Ovary (tissue), 9 donors: ENCODE measurements around the gene ACKR2. TPM values are rescaled to one million over a fixed set of nuclear protein-coding genes. Genes with fewer than 3 reads are reported as not detected.
A peak's percentile ranks its signal among the peaks of the same experiment; 100 is the strongest.

Experiments used
- DNase-seq, 5 donors: peaks; one replicate each; pipeline ENCODE4 v3.0.0-alpha.2; 2019 to 2020
- H3K27ac ChIP-seq, 2 donors: fragments of 200-600 bp; one replicate each; pipeline versions ENCODE4 v1.5.1 to v1.8.0; 2019 to 2022
- H3K27me3 ChIP-seq: fragments of 200-600 bp; one replicate; pipeline ENCODE4 v1.8.0; 2022
- H3K36me3 ChIP-seq: fragments of 200-600 bp; sonication (generic); one replicate; pipeline ENCODE4 v1.5.1; 2019
- H3K4me1 ChIP-seq: one replicate; pipeline ENCODE4 v1.8.1; 2013; ENCODE audit warnings: mild to moderate bottlenecking, moderate library complexity; ENCODE audit not compliant: insufficient read depth
- H3K4me3 ChIP-seq: fragments of 200-600 bp; sonication (generic); one replicate; pipeline ENCODE4 v1.5.1; 2017
- H3K9me3 ChIP-seq, 2 donors: fragments of 200-600 bp in 1 of 2; sonication (generic) in 1 of 2; one replicate each; pipeline versions ENCODE4 v1.5.1 to v1.8.1; 2013 to 2019; ENCODE audit warnings: mild to moderate bottlenecking in 1 of 2, moderate library complexity in 1 of 2
- EP300 ChIP-seq: sonication (generic); formaldehyde crosslinking; IDR thresholded peaks from one replicate; pipeline ENCODE4 v1.6.1; 2017; ENCODE audit warnings: antibody characterized with exemption
- POLR2A ChIP-seq: fragments of 450-650 bp; IDR thresholded peaks from one replicate; pipeline ENCODE4 v1.6.1; 2017; ENCODE audit warnings: antibody characterized with exemption, mild to moderate bottlenecking, moderate library complexity
- WGBS, 3 donors: extraction: QIAGEN DNeasy Blood & Tissue Kit in 1 of 3; methylation state at CpG; one replicate each; pipeline versions ENCODE4 v1.1.5 to v1.1.7; 2013 to 2017; 5-methylcytosine and 5-hydroxymethylcytosine counted together
- intact Hi-C, 4 donors: fragments of 100-400 bp; cut with DNase I; formaldehyde crosslinking; loops; one replicate each; pipeline versions ENCODE4 v1.11.0 to v1.15.1; 2022 to 2023
- polyA plus RNA-seq, 2 donors: library from polyadenylated mRNA; stranded (reverse); fragments of 200-250 nt in 1 of 2; fragments of 350-450 nt in 1 of 2; fragmentation: Illumina TruSeq in 1 of 2; extraction: RNeasy Lipid Tissue Mini Kit (QIAGEN cat#74804) in 1 of 2; gene quantifications; one replicate each; pipeline ENCODE4 v1.2.3, GENCODE V29; 2013 to 2014
- total RNA-seq, 7 donors: library from RNA; depleted of rRNA in 2 of 7; stranded (reverse); fragments of >200 nt in 2 of 7; fragmentation: NEBNext Ultra II Directional in 3 of 7; extraction: Animal tissue kit (Norgen Biotek cat#: 25700) in 3 of 7; gene quantifications; one replicate each; pipeline versions ENCODE4 v1.1.0 to v1.2.4, GENCODE V29; 2016 to 2023
- TF ChIP-seq, protein P1 (sequence below), 3 donors: fragments of 450-650 bp in 2 of 3; fragments of 200-600 bp in 1 of 3; IDR thresholded peaks; one replicate each; pipeline versions ENCODE4 v1.5.1 to v1.8.0; 2016 to 2022; ENCODE audit warnings: antibody characterized with exemption in 3 of 3, mild to moderate bottlenecking in 1 of 3
- donor health status: DM: no; HTN: no; CAD: no; lungs with moderate emphysema.
- donor health status: DM: no; HTN: no; CAD: no.
- donor health status: Bipolar disorder and iron deficiency.
- donor health status: DM: yes; HTN: yes; CAD: no.
- donor health status: DM: no; HTN: no; CAD: no.
- donor health status: DM: yes; HTN: yes; CAD: no.

Gene ACKR2
- total and polyA plus RNA-seq, 9 donors = 0.33 to 4.4 (median 1.0) TPM

DNA sequence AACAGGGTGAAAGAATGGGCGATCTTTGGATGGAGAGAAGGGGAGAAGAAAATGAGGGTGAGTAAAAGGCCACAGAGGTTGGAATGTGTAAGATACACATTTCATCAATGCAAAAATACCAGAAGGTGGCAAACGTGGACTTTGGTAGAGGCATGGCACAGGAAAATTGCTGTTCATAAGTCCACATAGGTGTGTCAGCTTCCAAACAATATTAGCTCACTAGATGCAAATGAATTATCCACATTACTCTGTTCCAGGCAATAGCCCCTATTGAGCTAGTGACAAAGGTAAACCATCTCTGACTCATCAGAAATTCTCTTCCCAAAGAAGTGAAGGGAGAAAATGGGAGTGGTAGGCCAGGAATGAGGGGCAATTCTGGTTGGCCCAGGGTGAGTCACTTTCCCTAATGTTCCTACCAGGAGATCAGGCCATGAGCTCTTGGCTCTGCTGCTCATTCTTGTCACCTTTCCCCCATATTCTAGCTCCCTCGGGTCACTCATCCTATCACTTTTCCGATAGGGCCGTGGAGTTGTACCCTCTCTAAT is 19.9 kb downstream of the ACKR2 start:
- WGBS, 3 donors = 87 to 91% (median 90%) methylated on average over 5 of the region's 5 CpGs
- no peak overlapping the region for H3K27ac ChIP-seq
- no peaks in the 10 kb centered on the region for H3K36me3 ChIP-seq
- intact Hi-C loops = no loop called here
- H3K4me3 ChIP-seq = no peak overlapping the region
- H3K27me3 ChIP-seq = no peaks in the 10 kb centered on the region
- no peaks in the 10 kb centered on the region for H3K4me1 ChIP-seq
- H3K9me3 ChIP-seq = no peaks in the 10 kb centered on the region
- TF ChIP-seq EP300 = no peak
- TF ChIP-seq POLR2A = no peak
- TF ChIP-seq, protein P1, sequence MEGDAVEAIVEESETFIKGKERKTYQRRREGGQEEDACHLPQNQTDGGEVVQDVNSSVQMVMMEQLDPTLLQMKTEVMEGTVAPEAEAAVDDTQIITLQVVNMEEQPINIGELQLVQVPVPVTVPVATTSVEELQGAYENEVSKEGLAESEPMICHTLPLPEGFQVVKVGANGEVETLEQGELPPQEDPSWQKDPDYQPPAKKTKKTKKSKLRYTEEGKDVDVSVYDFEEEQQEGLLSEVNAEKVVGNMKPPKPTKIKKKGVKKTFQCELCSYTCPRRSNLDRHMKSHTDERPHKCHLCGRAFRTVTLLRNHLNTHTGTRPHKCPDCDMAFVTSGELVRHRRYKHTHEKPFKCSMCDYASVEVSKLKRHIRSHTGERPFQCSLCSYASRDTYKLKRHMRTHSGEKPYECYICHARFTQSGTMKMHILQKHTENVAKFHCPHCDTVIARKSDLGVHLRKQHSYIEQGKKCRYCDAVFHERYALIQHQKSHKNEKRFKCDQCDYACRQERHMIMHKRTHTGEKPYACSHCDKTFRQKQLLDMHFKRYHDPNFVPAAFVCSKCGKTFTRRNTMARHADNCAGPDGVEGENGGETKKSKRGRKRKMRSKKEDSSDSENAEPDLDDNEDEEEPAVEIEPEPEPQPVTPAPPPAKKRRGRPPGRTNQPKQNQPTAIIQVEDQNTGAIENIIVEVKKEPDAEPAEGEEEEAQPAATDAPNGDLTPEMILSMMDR (IDR thresholded peaks at IDR 0.05) = no peak
- no peak for DNase-seq

DNA sequence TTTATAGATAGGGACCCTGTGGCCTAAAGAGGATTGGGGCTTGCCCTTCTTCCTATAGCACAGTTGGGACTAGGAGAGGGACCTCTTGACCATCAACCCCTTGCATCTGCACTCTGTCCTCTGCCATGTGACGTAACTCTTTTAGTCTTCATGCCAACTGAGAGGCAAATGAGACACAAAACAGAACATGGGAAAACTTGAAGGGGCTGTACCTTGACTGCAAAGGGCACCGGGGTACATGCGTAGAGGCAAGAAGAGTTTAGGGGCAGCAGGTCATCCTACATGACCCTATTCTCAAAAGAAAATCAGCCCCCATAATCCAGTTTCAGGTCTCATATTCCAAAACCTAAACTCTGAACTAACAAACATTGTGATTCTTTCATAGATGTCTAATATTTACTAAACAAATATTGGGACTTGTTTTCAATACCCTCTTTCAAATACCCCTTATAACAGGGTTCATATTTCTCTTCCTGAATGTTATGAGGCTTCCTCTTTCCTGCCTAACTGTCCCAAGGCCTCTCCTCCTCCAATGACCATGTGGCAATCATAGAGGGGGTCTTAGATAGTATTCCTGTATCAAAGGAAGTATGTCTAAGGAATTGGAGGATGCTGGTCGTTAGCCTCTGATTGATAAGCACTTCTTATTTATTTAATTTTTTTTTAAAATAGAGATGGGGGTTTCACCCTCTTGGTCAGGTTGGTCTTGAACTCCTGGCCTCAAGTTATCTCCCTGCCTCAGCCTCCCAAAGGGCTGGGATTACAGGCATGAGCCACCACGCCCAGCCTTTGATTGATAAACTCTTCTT is 20.6 kb downstream of the ACKR2 start:
- TF ChIP-seq, protein P1 (IDR thresholded peaks at IDR 0.05) = no peak
- no peak for TF ChIP-seq EP300
- no peak for TF ChIP-seq POLR2A
- Histone ChIP-seq H3K4me3 (no peak overlapping the region), H3K27me3 (no peaks in the 10 kb centered on the region), H3K9me3 (no peaks in the 10 kb centered on the region), H3K36me3 (no peaks in the 10 kb centered on the region), H3K27ac (no peak overlapping the region), H3K4me1 (no peaks in the 10 kb centered on the region)
- WGBS, 3 donors = 69 to 80% (median 73%) methylated on average over 5 of the region's 5 CpGs
- intact Hi-C loops = loop anchor here in 1 of 4 donors (10.0 kb wide), 1 partner anchor 45 kb away; no protein-coding TSS in a partner anchor
- no peak for DNase-seq

DNA sequence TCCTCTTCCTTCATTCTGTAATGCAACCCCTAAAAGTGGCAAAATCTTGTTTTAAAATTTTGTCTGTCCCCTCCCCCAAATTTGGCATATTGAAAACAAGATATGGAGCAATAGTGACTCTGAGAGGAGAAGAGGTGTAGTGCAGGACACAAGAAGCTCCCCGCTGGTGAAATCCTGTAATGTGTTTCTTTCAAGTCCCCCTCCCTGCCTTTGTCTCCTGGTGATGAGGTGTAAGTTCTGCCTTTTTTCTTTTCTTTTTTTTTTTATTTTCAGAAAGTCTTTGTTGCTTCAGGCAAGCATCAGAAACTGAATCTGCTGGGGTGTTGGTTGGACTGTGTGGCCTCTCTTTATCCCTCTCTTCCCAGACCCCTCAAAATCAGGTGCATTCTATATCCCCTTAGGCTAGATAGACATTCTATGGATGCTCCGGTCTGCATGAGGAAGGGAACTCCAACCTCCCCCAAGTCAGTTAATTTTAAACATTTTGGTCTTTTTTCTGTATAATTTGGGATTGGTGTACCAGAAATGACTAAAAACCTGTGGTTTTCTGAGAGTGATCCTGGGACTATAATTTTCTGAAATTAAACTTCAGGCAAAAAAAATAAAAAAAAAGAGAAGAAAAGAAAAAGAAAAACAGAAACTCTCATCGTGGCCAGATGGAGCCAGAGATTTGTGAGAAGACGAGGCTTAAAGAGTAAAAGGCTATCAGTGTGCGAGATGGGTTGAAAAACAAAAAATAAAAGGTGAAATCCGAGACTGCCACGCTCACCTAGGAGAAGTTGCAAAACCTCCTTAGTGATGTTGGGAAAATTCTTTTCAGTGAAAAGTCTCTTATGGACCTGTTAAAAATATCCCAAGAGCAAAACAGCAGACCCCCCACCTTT is 21.4 kb downstream of the ACKR2 start:
- Histone ChIP-seq H3K4me1 (no peaks in the 10 kb centered on the region), H3K9me3 (no peaks in the 10 kb centered on the region), H3K36me3 (no peaks in the 10 kb centered on the region), H3K27me3 (no peaks in the 10 kb centered on the region), H3K27ac (no peak overlapping the region), H3K4me3 (no peak overlapping the region)
- DNase-seq = no peak
- 24 to 33% (median 30%) methylated on average over 7 of the region's 7 CpGs for WGBS, 3 donors
- intact Hi-C loops = loop anchor here in 1 of 4 donors (10.0 kb wide), 1 partner anchor 46 kb away; no protein-coding TSS in a partner anchor
- TF ChIP-seq POLR2A (no peak), EP300 (no peak)
- TF ChIP-seq, protein P1 (IDR thresholded peaks at IDR 0.05) = no peak

DNA sequence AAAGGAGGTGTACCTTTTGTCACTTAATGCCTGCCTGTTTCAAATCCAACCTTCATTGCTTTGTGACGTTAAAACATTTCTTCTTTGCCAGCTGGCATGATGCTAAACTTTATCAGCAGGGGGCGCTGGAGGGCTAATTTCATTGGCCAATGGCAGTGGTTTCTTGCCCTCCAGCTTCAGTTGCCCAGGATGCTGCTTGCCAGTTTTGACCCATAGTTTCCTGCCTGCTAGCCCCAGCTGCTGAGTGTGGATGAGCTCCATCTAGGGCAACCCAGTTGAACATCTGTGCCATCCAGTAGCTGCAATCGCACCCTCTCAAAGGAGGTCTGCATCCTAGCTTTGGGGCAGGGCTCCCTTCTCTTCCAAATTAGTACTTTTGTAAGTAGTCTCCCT is 22.1 kb downstream of the ACKR2 start:
- H3K27ac ChIP-seq = no peak overlapping the region

More for the DNA sequence above, 22.1 kb downstream of the ACKR2 start:
- Histone ChIP-seq H3K4me1 (no peaks in the 10 kb centered on the region), H3K36me3 (no peaks in the 10 kb centered on the region), H3K27me3 (no peaks in the 10 kb centered on the region), H3K9me3 (no peaks in the 10 kb centered on the region), H3K4me3 (no peak overlapping the region)
- peak in 4 of 5 donors; percentile 23 to 67 (median 45) for DNase-seq
- WGBS, 3 donors = 16 to 18% (median 18%) methylated on average over 3 of the region's 3 CpGs
- intact Hi-C loops = loop anchor here in 1 of 4 donors (10.0 kb wide), 1 partner anchor 47 kb away; no protein-coding TSS in a partner anchor
- TF ChIP-seq, protein P1 (IDR thresholded peaks at IDR 0.05) = peak in 2 of 3 donors; percentile 11 to 30
- TF ChIP-seq POLR2A = no peak
- no peak for TF ChIP-seq EP300
